IMR-90 (cell line): ENCODE results near the gene ITGAL. TPM values are rescaled to one million over a fixed set of nuclear protein-coding genes. Genes with fewer than 3 reads are reported as not detected.
A peak's percentile ranks its signal among the peaks of the same experiment; 100 is the strongest.

Source experiments
- ATAC-seq: fragments of 200-7000 bp; cut with Tn5 transposase; 2 replicates; pipeline ENCODE4 v1.9.1; 2020; ENCODE audit warnings: low read depth, mild to moderate bottlenecking, moderate library complexity
- BruUV-seq: library from RNA; stranded (reverse); fragments of 400-500 nt; replicated peaks from 2 replicates; lab custom pipeline; 2021; lab: Mats Ljungman, UMichigan
- CTCF ChIA-PET: fragments of 300-600 bp; formaldehyde crosslinking; extraction: SDS; loops from one replicate; lab custom pipeline; 2021; ENCODE audit warnings: antibody characterized with exemption; lab: Yijun Ruan, JAX
- POLR2A ChIA-PET: fragments of 300-600 bp; sonication (Branson Sonifier 250); formaldehyde crosslinking; loops from one replicate; lab custom pipeline; 2022; ENCODE audit warnings: antibody characterized with exemption; ENCODE audit not compliant: unreplicated experiment; lab: Charles Lee
- DNase-seq: peaks from one replicate; pipeline ENCODE4 v3.0.0; 2013
- H2AFZ ChIP-seq: replicated peaks from 2 replicates; pipeline ENCODE3; 2013; ENCODE audit warnings: low read length, mild to moderate bottlenecking; ENCODE audit not compliant: poor library complexity
- H2AK5ac ChIP-seq: 2 replicates; pipeline ENCODE4 v1.6.1; 2013; ENCODE audit warnings: low read depth, low read length, inconsistent platforms
- H2AK9ac ChIP-seq: replicated peaks from 2 replicates; pipeline ENCODE3; 2013; ENCODE audit warnings: mild to moderate bottlenecking, low read depth, low read length, moderate library complexity; ENCODE audit not compliant: poor library complexity
- H2BK120ac ChIP-seq: 2 replicates; pipeline ENCODE4 v1.6.1; 2013; ENCODE audit warnings: low read depth, low read length, inconsistent platforms
- H2BK15ac ChIP-seq: 3 replicates; pipeline ENCODE4 v1.6.1; 2013; ENCODE audit warnings: low read depth, low read length, inconsistent platforms
- H2BK20ac ChIP-seq: 2 replicates; pipeline ENCODE4 v1.6.1; 2013; ENCODE audit warnings: low read depth, mild to moderate bottlenecking, inconsistent platforms, low read length, moderate library complexity
- H2BK5ac ChIP-seq: 2 replicates; pipeline ENCODE4 v1.6.1; 2013; ENCODE audit warnings: mild to moderate bottlenecking, low read depth, low read length, inconsistent platforms; ENCODE audit not compliant: poor library complexity, severe bottlenecking
- H3K14ac ChIP-seq: replicated peaks from 2 replicates; pipeline ENCODE4 v1.6.1; 2013; ENCODE audit warnings: low read depth, low read length, inconsistent platforms
- H3K18ac ChIP-seq: 2 replicates; pipeline ENCODE4 v1.6.1; 2013; ENCODE audit warnings: low read depth, low read length, control low read depth
- H3K23ac ChIP-seq: 2 replicates; pipeline ENCODE4 v1.6.1; 2013; ENCODE audit warnings: low read depth, low read length, inconsistent platforms
- H3K27ac ChIP-seq: 2 replicates; pipeline ENCODE4 v1.5.1; 2013; ENCODE audit warnings: mild to moderate bottlenecking, control low read depth, low read length; ENCODE audit not compliant: insufficient read depth
- H3K27me3 ChIP-seq: 2 replicates; pipeline ENCODE4 v1.6.1; 2013; ENCODE audit warnings: low read length; ENCODE audit not compliant: control insufficient read depth, insufficient read depth
- H3K36me3 ChIP-seq: 2 replicates; pipeline ENCODE4 v1.6.1; 2013; ENCODE audit warnings: low read length, mixed read lengths; ENCODE audit not compliant: control insufficient read depth, insufficient read depth
- H3K4ac ChIP-seq: 2 replicates; pipeline ENCODE4 v1.6.1; 2013; ENCODE audit warnings: low read depth, low read length, inconsistent platforms
- H3K4me1 ChIP-seq: 2 replicates; pipeline ENCODE4 v1.6.1; 2013; ENCODE audit warnings: low read length, mixed read lengths; ENCODE audit not compliant: control insufficient read depth, insufficient read depth
- H3K4me2 ChIP-seq: 2 replicates; pipeline ENCODE4 v1.6.1; 2013; ENCODE audit warnings: low read depth, mild to moderate bottlenecking, control low read depth, low read length, moderate library complexity
- H3K4me3 ChIP-seq: 2 replicates; pipeline ENCODE4 v1.5.1; 2013; ENCODE audit warnings: low read depth, mild to moderate bottlenecking, control low read depth, low read length, moderate library complexity; ENCODE audit not compliant: insufficient read depth
- H3K56ac ChIP-seq: 2 replicates; pipeline ENCODE4 v1.6.1; 2013; ENCODE audit warnings: low read length, inconsistent platforms; ENCODE audit not compliant: insufficient read depth; ENCODE audit errors: extremely low read depth
- H3K79me1 ChIP-seq, 2 experiments: 2 replicates each; pipeline ENCODE4 v1.6.1; 2013; ENCODE audit warnings: low read length in 2 of 2, inconsistent platforms in 1 of 2, low read depth in 1 of 2
- H3K9ac ChIP-seq: 2 replicates; pipeline ENCODE4 v1.6.1; 2013; ENCODE audit warnings: low read depth, low read length, control low read depth
- H3K9me1 ChIP-seq: 2 replicates; pipeline ENCODE4 v1.6.1; 2013; ENCODE audit warnings: low read length, inconsistent platforms; ENCODE audit not compliant: insufficient read depth
- H3K9me3 ChIP-seq: 2 replicates; pipeline ENCODE4 v1.6.1; 2013; ENCODE audit warnings: low read length; ENCODE audit not compliant: control insufficient read depth, insufficient read depth
- H4K20me1 ChIP-seq: 2 replicates; pipeline ENCODE4 v1.6.1; 2013; ENCODE audit warnings: low read length, inconsistent platforms; ENCODE audit not compliant: insufficient read depth
- H4K5ac ChIP-seq: 2 replicates; pipeline ENCODE4 v1.6.1; 2013; ENCODE audit warnings: mild to moderate bottlenecking, low read depth, low read length, control low read depth
- H4K8ac ChIP-seq, 2 experiments: 2 replicates each; pipeline ENCODE4 v1.6.1; 2013; ENCODE audit warnings: low read depth in 2 of 2, low read length in 2 of 2, control low read depth in 1 of 2, inconsistent platforms in 1 of 2
- H4K91ac ChIP-seq: 2 replicates; pipeline ENCODE4 v1.6.1; 2013; ENCODE audit warnings: low read depth, low read length, inconsistent platforms; ENCODE audit not compliant: insufficient read depth
- BHLHE40 ChIP-seq: fragments of 150-350 bp; IDR thresholded peaks from 2 replicates; pipeline ENCODE4 v1.6.1; 2016; ENCODE audit warnings: mild to moderate bottlenecking, low read depth, low read length
- CEBPB ChIP-seq: IDR thresholded peaks from 2 replicates; pipeline ENCODE4 v1.6.1; 2012; ENCODE audit warnings: low read depth, low read length, improper control_type of control experiment
- MAFK ChIP-seq: IDR thresholded peaks from 2 replicates; pipeline ENCODE4 v1.6.1; 2012; ENCODE audit warnings: low read depth, low read length, improper control_type of control experiment
- MAZ ChIP-seq: IDR thresholded peaks from 2 replicates; pipeline ENCODE4 v1.6.1; 2012; ENCODE audit warnings: low read depth, mild to moderate bottlenecking, low read length, improper control_type of control experiment, moderate library complexity, borderline replicate concordance
- MXI1 ChIP-seq: IDR thresholded peaks from 2 replicates; pipeline ENCODE4 v1.6.1; 2012; ENCODE audit warnings: low read depth, mild to moderate bottlenecking, low read length, moderate library complexity, borderline replicate concordance
- NFE2L2 ChIP-seq: fragments of 150-350 bp; IDR thresholded peaks from 2 replicates; pipeline ENCODE4 v1.6.1; 2016; ENCODE audit warnings: low read depth, mild to moderate bottlenecking, low read length
- POLR2A ChIP-seq: IDR thresholded peaks from 2 replicates; pipeline ENCODE4 v1.6.1; 2012; ENCODE audit warnings: mild to moderate bottlenecking, low read depth, low read length
- RAD21 ChIP-seq: IDR thresholded peaks from 2 replicates; pipeline ENCODE4 v1.6.1; 2012; ENCODE audit warnings: low read length, improper control_type of control experiment
- RCOR1 ChIP-seq: IDR thresholded peaks from 2 replicates; pipeline ENCODE4 v1.6.1; 2012; ENCODE audit warnings: mild to moderate bottlenecking, low read length, improper control_type of control experiment; ENCODE audit not compliant: insufficient replicate concordance
- RFX5 ChIP-seq: IDR thresholded peaks from 2 replicates; pipeline ENCODE4 v1.8.0; 2012; ENCODE audit warnings: low read depth, mild to moderate bottlenecking, low read length, moderate library complexity
- SMC3 ChIP-seq: fragments of 150-350 bp; IDR thresholded peaks from 2 replicates; pipeline ENCODE4 v1.6.1; 2016; ENCODE audit warnings: low read depth, mild to moderate bottlenecking, antibody characterized with exemption, low read length, moderate library complexity
- USF2 ChIP-seq: fragments of 150-350 bp; IDR thresholded peaks from 2 replicates; pipeline ENCODE4 v1.6.1; 2017; ENCODE audit warnings: mild to moderate bottlenecking, antibody characterized with exemption, low read length, low read depth
- WGBS, 2 experiments: methylation state at CpG; one replicate each; pipeline versions ENCODE4 v1.1.5 to v1.1.7; 2013; ENCODE audit warnings: missing lambda C conversion rate in 2 of 2; ENCODE audit not compliant: insufficient read length in 1 of 2; ENCODE audit errors: extremely low coverage in 2 of 2; 5-methylcytosine and 5-hydroxymethylcytosine counted together
- dilution Hi-C: fragments of 300-500 bp; cut with HindIII; formaldehyde crosslinking; loops from one replicate; pipeline ENCODE4 v1.14.3; 2018; ENCODE audit warnings: low sequenced_read_pairs; ENCODE audit not compliant: unreplicated experiment
- in situ Hi-C: fragments of 300-500 bp; cut with MboI; formaldehyde crosslinking; loops from 3 replicates; pipeline ENCODE4 v1.14.3; 2019; ENCODE audit warnings: low sequenced_read_pairs, inconsistent platforms, mixed read lengths
- intact Hi-C: fragments of 100-400 bp; cut with micrococcal nuclease; formaldehyde crosslinking; loops from 2 replicates; pipeline ENCODE4 v1.10.0; 2022
- polyA plus RNA-seq, 3 experiments: library from polyadenylated mRNA; depleted of rRNA; stranded (reverse); fragments of >200 nt; gene quantifications; 2 replicates each; pipeline ENCODE4 v1.2.3, GENCODE V29; 2012; ENCODE audit warnings: low replicate concordance in 1 of 3
- total RNA-seq: library from RNA; depleted of rRNA; stranded (reverse); fragments of >200 nt; gene quantifications from 2 replicates; pipeline ENCODE4 v1.2.3, GENCODE V29; 2012
- TF ChIP-seq, protein P1 (sequence below): conservative IDR thresholded peaks from 2 replicates; pipeline ENCODE4 v1.5.1; 2012; ENCODE audit warnings: mild to moderate bottlenecking, low read depth, low read length, improper control_type of control experiment
- TF ChIP-seq, protein P2 (sequence below): fragments of 150-350 bp; IDR thresholded peaks from 2 replicates; pipeline ENCODE4 v1.6.1; 2016; ENCODE audit warnings: low read depth, mild to moderate bottlenecking, low read length, moderate library complexity, borderline replicate concordance

The ITGAL gene
- total and polyA plus RNA-seq, 2 of the 4 experiments (the other 2 are of a cell fraction) = not detected

DNA sequence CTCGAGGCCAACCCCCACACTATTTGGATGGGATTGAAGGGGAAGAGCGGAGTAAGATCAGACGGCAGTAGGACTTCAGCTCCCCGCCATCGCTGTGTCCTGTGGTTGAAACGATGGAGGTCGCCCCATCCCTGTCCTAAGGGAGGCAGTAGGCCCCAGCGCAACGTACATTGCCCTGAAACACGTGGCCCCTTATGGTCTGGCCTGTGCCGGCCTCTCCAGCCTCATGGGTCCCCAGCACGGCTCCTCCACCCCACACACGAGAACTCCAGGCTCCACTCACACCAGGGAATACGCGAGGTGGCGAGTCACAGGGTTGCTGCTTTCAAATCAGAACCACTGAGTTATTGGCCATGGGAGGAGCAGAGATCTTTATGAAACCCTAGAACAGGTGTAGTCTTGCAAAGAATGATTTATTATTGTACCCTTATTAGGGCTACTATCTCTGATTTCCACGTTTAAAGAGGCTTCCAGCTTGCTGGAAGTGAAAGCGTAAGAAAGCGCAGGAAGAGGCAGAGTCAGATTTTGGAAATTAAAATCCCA, 42.0 kb upstream of the ITGAL start (continued):
- TF ChIP-seq MXI1 = no peak

DNA sequence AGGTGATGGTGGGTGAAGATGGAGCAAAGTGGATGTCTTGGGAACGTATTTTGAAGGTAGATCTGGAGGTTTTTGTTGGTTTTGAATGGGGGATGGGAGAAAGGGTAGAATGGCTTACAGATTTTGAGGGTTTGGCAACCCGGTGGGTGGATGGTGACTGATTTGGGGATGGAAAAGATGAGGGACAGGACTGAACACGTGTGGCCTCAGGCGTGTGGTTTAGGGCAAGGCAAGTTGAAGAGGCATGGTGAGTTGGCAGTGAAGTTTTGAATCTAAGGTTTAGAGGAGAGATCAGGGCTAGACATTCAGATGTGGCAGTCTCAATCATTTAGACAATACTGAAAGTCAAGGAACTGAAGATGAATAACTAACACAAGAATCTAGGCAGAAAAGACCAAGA, 37.7 kb upstream of the ITGAL start:
- Histone ChIP-seq H3K4ac (no peak overlapping the region), H3K4me2 (no peak overlapping the region), H2AK5ac (no peak overlapping the region), H2BK5ac (no peak overlapping the region), H4K5ac (no peak overlapping the region), H3K4me1 (peaks cover 3% of the 10 kb centered on the region; the same call in 1 of the 2 replicates), H3K9ac (no peak overlapping the region), H3K9me1 (peaks cover 4% of the 10 kb centered on the region), H3K56ac (no peak overlapping the region), H3K14ac (no peak overlapping the region), H3K79me1 (no peaks in the 10 kb centered on the region), H4K91ac (no peak overlapping the region), H3K23ac (no peak overlapping the region), H4K20me1 (no peaks in the 10 kb centered on the region), H2AFZ (peak overlapping the region; percentile 43), H3K18ac (no peak overlapping the region), H2BK15ac (no peak overlapping the region), H2AK9ac (no peak overlapping the region), H3K27ac (no peak overlapping the region), H2BK120ac (no peak overlapping the region), H3K9me3 (no peaks in the 10 kb centered on the region), H3K36me3 (no peaks in the 10 kb centered on the region), H3K27me3 (peaks cover 15% of the 10 kb centered on the region), H2BK20ac (no peak overlapping the region), H3K4me3 (no peak overlapping the region), H4K8ac (no peak overlapping the region)
- ATAC-seq (no peak), DNase-seq (no peak)
- dilution Hi-C loops = no loop called here
- ChIA-PET CTCF (no interaction called here), POLR2A (no interaction called here)
- no TSS peak for BruUV-seq
- in situ Hi-C loops = no loop called here
- WGBS, 2 experiments = 34% methylated on average over 4 of the region's 4 CpGs; no CpG with 5 or more reads in 1 of the 2 experiments
- intact Hi-C loops = no loop called here
- TF ChIP-seq NFE2L2 (no peak), USF2 (no peak), MAZ (no peak), CEBPB (no peak), RAD21 (no peak), POLR2A (no peak), MXI1 (no peak), RFX5 (no peak), SMC3 (no peak), MAFK (no peak), RCOR1 (no peak), BHLHE40 (no peak)
- TF ChIP-seq, protein P1, sequence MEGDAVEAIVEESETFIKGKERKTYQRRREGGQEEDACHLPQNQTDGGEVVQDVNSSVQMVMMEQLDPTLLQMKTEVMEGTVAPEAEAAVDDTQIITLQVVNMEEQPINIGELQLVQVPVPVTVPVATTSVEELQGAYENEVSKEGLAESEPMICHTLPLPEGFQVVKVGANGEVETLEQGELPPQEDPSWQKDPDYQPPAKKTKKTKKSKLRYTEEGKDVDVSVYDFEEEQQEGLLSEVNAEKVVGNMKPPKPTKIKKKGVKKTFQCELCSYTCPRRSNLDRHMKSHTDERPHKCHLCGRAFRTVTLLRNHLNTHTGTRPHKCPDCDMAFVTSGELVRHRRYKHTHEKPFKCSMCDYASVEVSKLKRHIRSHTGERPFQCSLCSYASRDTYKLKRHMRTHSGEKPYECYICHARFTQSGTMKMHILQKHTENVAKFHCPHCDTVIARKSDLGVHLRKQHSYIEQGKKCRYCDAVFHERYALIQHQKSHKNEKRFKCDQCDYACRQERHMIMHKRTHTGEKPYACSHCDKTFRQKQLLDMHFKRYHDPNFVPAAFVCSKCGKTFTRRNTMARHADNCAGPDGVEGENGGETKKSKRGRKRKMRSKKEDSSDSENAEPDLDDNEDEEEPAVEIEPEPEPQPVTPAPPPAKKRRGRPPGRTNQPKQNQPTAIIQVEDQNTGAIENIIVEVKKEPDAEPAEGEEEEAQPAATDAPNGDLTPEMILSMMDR = no peak
- TF ChIP-seq, protein P2, sequence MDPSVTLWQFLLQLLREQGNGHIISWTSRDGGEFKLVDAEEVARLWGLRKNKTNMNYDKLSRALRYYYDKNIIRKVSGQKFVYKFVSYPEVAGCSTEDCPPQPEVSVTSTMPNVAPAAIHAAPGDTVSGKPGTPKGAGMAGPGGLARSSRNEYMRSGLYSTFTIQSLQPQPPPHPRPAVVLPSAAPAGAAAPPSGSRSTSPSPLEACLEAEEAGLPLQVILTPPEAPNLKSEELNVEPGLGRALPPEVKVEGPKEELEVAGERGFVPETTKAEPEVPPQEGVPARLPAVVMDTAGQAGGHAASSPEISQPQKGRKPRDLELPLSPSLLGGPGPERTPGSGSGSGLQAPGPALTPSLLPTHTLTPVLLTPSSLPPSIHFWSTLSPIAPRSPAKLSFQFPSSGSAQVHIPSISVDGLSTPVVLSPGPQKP = no peak
